CD4-positive, alpha-beta T cell treated with Interleukin-4 for 1 hour (primary cell): ENCODE measurements around the gene MUC4.
"Not testable (repeated sequence)": the region's sequence is repeated elsewhere in the genome, so short reads cannot be mapped to it uniquely, and the experiment has no call there.

ENCODE experiments used
- DNase-seq, 2 donors: peaks; one replicate each; pipeline ENCODE4 v3.0.0-alpha.2; 2020 to 2022

The MUC4 gene

DNA sequence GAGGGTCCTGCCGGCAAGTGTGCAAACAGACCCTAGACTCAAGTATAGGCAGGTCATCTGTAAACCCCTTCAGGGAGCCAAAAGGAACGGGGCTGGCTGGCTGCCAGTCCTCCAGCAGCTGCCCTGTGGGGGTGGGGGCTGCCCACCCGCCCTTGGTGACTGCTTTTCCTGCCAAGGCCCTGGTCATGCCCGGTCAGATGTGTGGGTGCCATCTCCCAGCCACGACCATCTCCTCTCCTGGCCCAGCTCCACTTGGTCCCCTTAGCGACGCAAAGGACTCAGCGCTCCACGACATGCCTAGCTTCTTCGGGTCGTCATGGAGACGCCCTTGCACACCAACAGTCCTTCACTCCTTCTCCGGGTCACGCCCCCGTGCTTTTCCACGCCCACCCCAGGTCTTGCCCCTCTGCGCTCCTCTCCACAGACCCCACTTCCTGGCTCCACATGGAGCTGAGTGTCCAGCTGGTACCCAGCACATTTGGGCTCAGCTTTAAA is 2.4 kb downstream of the MUC4 start:
- no peak for DNase-seq

GRCh38 chr3:195808741-195809290 is 2.9 kb downstream of the MUC4 start:
- DNase-seq: no peak

- DNase-seq: no peak
Observed at GRCh38 chr3:195807681-195808121, 4.0 kb downstream of the MUC4 start.

DNA sequence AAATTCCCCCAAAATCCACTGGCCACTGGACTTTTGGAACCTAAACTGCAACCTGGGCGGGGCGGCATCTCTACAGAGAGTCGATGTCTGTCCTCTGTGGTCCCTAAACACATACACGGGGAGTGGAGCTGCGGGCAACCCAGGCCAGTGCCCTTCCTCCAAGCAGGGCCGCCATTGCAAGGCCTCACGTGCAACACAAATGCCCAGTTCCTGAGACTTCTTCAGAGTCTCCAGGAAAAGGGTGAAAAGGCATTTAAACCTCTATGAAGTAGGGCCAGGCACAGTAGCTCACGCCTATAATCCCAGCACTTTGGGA is 4.9 kb downstream of the MUC4 start:
- DNase-seq: no peak

DNA sequence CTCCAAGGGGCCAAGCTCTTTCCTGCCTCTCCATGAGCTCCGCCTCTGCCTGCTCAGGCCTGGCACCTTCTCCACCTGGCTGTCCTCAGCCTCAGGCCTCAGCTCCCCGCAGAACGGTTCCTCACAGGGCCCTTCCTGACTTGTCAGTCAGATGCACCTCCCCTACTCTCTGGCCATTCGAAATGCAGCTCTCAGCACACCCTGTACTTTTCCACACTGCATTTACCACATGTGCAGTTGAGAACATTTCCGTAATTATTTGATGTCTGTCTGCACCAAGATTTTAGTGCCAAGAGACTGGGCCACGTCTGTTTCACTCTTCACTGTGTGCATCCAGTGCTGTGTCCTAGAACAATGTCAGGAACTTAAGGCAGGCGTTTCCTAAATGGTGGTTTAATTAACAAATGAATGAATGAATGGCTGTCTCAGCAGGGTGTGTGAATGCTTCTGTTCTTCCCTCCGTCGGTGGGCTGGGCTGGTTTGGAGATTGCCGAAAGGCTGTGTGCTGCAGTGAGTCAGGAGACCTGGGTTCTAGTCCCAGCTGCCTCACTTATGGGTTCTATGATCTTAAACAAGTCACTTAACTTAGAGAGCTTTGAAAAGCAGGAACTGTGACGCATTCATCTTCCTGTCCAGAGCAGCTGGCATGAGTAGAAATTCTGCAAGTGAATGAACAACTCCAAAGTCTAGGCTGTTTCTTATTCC is 5.4 kb downstream of the MUC4 start:
- DNase-seq: no peak

GRCh38 chr3:195805588-195805987 is 6.1 kb downstream of the MUC4 start:
- not testable (repeated sequence) for DNase-seq

- no peak for DNase-seq
Observed at GRCh38 chr3:195805181-195805580, 6.5 kb downstream of the MUC4 start.

GRCh38 chr3:195803289-195803908 is 8.3 kb downstream of the MUC4 start:
- DNase-seq: no peak

GRCh38 chr3:195802795-195803194 is 8.9 kb downstream of the MUC4 start:
- DNase-seq: no peak

DNA sequence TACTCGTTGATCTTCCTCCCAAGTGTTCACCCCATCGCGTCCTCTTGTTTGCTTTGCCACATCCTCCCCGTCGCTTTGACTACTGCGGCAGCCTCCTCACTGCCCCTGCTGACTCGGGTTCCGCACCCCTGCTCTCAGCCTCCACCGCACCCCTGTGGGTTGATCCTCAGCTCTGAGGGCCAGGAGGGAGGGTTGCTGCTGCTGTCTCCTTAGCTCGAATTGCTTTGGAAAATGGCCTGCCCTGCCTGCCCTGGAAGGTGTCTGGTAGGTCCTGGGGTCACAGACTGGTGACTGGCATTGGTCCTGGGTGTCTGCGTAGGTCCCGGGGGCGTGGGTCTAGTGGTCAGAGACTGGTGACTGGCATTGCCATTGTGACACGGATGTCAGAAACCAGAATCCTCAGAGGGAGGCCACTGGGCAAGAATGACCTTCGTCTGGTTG is 9.4 kb downstream of the MUC4 start:
- DNase-seq: peak; percentile 45 to 69

GRCh38 chr3:195801251-195802183 is 10.2 kb downstream of the MUC4 start:
- DNase-seq: no peak

- no peak for DNase-seq
Observed at GRCh38 chr3:195800240-195800639, 11.5 kb downstream of the MUC4 start.

DNA sequence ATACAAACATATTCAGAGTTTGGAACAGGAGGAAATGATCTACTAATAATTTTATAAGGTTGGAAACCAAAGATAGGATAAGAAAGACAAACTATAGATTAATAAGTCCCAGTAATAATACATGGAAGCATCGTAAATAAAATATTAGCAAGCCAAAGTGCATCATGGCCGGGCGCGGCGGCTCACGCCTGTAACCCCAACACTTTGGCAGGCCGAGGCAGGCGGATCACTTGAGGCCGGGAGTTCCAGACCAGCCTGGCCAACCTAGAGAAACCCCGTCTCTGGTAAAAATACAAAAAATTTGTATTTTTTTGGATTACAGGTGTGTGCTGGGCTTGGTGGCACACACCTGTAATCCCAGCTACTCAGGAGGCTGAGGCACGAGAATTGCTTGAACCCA is 14.9 kb downstream of the MUC4 start:
- DNase-seq: no peak

- DNase-seq: no peak
Observed at GRCh38 chr3:195794708-195795107, 17.0 kb downstream of the MUC4 start.

DNA sequence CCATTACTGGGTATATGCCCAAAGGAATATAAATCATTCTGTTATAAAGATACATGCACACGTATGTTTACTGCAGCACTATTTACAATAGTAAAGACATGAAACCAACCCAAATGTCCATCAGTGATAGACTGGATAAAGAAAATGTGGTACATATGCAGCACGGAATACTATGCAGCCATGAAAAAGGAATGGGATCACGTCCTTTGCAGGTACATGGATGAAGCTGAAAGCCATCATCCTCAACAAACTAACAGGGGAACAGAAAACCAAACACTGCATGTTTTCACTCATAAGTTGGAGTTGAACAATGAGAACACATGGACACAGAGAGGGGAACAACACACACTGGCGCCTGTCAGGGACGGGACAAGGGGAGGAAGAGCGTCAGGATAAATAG is 19.1 kb downstream of the MUC4 start:
- not testable (repeated sequence) for DNase-seq

DNA sequence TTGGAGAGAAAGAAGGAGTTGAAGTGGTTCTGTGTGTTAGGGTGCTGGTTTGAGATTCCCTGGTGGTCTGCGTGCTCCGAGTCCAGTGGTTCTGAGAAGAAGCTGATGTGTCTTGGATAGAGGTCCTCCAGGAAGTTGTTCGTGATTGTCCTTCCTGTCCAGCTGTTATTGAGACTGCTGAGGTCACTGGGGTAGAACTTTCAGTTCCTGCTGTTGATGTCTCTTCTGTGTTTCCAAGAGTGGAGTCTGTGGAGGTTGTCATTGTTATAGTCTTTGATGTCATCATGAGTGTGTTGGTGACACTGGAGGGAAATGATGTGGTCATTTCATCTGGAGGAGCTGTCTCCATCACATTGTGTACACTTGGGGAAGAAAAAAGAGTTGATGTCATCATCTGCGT is 20.8 kb downstream of the MUC4 start:
- DNase-seq: peak in 1 of 2 donors; percentile 29

DNA sequence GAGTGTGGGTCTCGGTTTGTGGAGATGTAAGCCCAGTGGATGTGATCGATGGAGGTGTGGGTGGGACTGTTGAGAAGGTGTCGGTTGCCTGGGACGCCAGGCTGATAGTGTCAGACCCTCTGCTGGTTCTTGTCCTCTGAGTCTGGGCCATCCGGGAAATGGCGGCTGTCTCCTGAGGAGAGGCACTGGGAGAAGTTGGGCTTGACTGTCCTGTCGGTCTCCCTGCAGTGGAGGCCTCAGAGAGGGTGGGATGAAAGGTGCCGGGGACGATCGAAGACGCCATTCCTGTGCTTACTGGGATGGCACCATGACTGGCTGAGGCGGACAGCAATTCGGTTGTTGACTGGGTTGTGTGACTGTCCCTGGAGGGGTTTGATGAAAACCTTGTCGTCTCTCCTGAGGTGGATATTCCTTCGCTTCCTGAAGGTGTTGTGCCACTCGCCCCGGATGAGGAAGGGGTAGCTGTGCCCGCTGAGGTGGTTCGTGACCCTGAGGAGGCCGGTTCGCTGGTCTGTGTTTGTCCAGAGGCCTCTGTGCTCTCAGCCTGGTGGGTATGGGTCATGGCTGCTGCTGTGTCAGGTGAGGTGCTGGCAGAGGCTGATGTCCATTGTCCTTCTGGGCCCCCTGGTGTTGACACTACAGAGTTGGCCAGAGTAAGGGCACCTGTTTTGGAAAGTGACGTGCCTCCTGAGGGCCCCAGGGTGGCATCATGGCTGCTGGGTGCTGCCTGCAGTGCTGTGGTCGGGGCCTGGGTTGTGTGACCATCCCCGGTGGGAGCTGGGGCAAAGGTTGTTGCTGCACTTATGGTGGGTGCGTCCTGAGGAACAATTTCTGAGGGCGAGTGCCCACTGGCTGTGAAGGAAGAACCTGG is 22.8 kb downstream of the MUC4 start:
- no peak for DNase-seq

GRCh38 chr3:195785781-195786405 is 25.8 kb downstream of the MUC4 start:
- DNase-seq: not testable (repeated sequence)

- not testable (repeated sequence) for DNase-seq
Observed at GRCh38 chr3:195784031-195784430, 27.7 kb downstream of the MUC4 start.

DNA sequence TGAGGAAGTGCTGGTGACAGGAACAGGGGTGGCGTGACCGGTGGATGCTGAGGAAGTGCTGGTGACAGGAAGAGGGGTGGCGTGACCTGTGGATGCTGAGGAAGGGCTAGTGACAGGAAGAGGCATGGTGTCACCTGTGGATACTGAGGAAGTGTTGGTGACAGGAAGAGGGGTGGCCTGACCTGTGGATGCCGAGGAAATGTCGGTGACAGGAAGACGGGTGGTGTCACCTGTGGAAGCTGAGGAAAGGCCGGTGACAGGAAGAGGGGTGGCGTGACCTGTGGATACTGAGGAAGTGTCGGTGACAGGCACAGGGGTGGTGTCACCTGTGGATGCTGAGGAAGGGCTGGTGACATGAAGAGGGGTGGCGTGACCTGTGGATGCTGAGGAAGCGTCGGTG is 30.5 kb downstream of the MUC4 start:
- DNase-seq: not testable (repeated sequence)

- no peak for DNase-seq
Observed at GRCh38 chr3:195777975-195778374, 33.8 kb downstream of the MUC4 start.

DNA sequence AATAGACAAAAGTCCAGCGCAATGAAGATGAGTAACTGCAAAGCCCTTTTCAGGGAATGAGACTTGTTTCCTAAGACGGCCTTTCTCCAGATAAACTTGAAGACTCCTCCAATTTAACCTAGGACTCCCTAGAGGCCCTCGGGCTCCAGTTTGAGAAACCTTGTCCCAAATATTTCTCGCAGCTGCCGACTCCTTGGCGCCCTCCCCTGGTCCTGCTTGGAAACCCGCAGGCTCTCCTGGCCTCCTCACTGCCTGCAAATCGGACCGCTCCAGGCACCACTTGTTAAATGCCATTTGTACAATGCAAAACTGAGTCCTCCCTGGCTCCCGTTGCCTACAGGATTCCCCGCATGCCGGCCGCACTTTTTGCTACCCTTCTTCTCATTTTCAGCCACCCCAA is 36.8 kb downstream of the MUC4 start:
- no peak for DNase-seq
